HL-60 (cell line): Measurements from ENCODE around the gene LIMK2.

Experiments used
- DNase-seq, 2 experiments: peaks; one replicate each; pipeline ENCODE4 v3.0.0-alpha.2; 2010 to 2020; ENCODE audit warnings: low read depth in 1 of 2, low spot score in 1 of 2
- H3K27ac ChIP-seq: fragments of 250-450 bp; sonication (Bioruptor Pico); replicated peaks from 2 replicates; pipeline ENCODE4 v1.5.1; 2020; ENCODE audit warnings: mild to moderate bottlenecking, moderate library complexity
- H3K27me3 ChIP-seq: fragments of 250-450 bp; sonication (Bioruptor Pico); 2 replicates; pipeline ENCODE4 v1.5.1; 2021; ENCODE audit warnings: mild to moderate bottlenecking, moderate library complexity; ENCODE audit not compliant: insufficient read depth, poor library complexity, severe bottlenecking
- H3K4me3 ChIP-seq: replicated peaks from 2 replicates; pipeline ENCODE4 v1.5.1; 2011; ENCODE audit warnings: mild to moderate bottlenecking, control low read depth, low read length; ENCODE audit not compliant: insufficient read depth
- GABPA ChIP-seq: IDR thresholded peaks from 2 replicates; pipeline ENCODE4 v1.6.1; 2012; ENCODE audit warnings: low read depth
- POLR2AphosphoS5 ChIP-seq: IDR thresholded peaks from 2 replicates; pipeline ENCODE4 v1.6.1; 2012; ENCODE audit warnings: low read depth
- REST ChIP-seq: IDR thresholded peaks from 2 replicates; pipeline ENCODE4 v1.6.1; 2012; ENCODE audit warnings: low read depth; ENCODE audit not compliant: insufficient replicate concordance
- SPI1 ChIP-seq: IDR thresholded peaks from 2 replicates; pipeline ENCODE4 v1.6.1; 2012; ENCODE audit warnings: low read depth, mild to moderate bottlenecking, borderline replicate concordance
- TF ChIP-seq, protein P1 (sequence below): IDR thresholded peaks from one replicate; pipeline ENCODE4 v1.5.1; 2011; ENCODE audit warnings: low read length, control low read depth, inconsistent platforms; ENCODE audit not compliant: insufficient read depth

LIMK2 gene

GRCh38 chr22:31302537-31302936 is 90.4 kb downstream of the LIMK2 start:
- Histone ChIP-seq H3K27me3 (no peaks in the 10 kb centered on the region), H3K4me3 (no peak overlapping the region), H3K27ac (no peak overlapping the region)
- no peak for DNase-seq
- TF ChIP-seq SPI1 (no peak), REST (no peak)

DNA sequence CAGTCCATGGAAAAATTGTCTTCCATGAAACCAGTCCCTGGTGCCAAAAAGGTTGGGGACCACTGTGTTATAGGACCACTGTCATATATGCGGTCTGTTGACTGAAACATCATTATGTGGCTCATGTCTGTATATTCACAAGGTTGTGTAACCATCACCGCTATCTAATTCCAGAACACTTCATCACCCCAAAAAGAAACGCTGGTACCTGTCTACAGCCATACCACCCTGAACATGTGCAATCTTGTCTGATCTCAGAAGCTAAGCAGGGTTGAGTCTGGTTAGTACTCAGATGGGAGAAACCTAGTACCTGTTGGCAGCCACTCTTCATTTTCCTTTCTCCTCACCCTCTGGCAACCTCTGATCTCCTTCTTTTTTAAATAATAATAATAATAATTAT is 93.1 kb downstream of the LIMK2 start:
- TF ChIP-seq GABPA (no peak), REST (no peak), SPI1 (no peak), POLR2AphosphoS5 (no peak)
- TF ChIP-seq, protein P1, sequence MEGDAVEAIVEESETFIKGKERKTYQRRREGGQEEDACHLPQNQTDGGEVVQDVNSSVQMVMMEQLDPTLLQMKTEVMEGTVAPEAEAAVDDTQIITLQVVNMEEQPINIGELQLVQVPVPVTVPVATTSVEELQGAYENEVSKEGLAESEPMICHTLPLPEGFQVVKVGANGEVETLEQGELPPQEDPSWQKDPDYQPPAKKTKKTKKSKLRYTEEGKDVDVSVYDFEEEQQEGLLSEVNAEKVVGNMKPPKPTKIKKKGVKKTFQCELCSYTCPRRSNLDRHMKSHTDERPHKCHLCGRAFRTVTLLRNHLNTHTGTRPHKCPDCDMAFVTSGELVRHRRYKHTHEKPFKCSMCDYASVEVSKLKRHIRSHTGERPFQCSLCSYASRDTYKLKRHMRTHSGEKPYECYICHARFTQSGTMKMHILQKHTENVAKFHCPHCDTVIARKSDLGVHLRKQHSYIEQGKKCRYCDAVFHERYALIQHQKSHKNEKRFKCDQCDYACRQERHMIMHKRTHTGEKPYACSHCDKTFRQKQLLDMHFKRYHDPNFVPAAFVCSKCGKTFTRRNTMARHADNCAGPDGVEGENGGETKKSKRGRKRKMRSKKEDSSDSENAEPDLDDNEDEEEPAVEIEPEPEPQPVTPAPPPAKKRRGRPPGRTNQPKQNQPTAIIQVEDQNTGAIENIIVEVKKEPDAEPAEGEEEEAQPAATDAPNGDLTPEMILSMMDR = no peak
- no peaks in the 10 kb centered on the region for H3K27me3 ChIP-seq
- H3K4me3 ChIP-seq = no peak overlapping the region
- DNase-seq = no peak
- no peak overlapping the region for H3K27ac ChIP-seq

DNA sequence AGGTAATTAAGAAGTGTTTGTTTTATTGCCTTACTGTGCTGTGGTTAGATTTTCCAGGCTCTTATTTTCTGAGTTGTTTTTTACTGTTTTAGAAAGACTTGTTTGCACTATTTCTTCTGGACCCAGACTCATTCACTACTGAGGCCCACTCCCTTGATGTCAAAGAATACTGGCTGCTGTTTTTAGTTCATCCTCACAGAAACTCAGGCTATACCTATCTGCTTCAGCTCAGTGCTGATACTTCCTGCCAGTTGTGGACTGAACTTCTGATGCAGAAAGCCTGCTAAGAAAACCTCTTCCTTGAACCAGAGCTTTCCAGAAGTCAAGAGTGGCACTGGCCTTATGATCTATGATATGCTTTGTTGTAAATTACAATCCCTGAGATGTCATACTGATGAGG is 96.1 kb downstream of the LIMK2 start:
- Histone ChIP-seq H3K27me3 (no peaks in the 10 kb centered on the region), H3K27ac (no peak overlapping the region), H3K4me3 (no peak overlapping the region)
- DNase-seq = no peak
- TF ChIP-seq SPI1 (no peak), REST (no peak), GABPA (no peak), POLR2AphosphoS5 (no peak)
- TF ChIP-seq, protein P1 = no peak
